Skeletal muscle tissue (tissue), 4 donors: ENCODE measurements around the gene KCNIP4. TPM values are rescaled to one million over a fixed set of nuclear protein-coding genes. Genes with fewer than 3 reads are reported as not detected.
"Not testable (repeated sequence)": the region's sequence is repeated elsewhere in the genome, so short reads cannot be mapped to it uniquely, and the experiment has no call there.

Experiments used
- H3K27ac ChIP-seq: one replicate; pipeline ENCODE4 v1.7.0; 2013; ENCODE audit warnings: mild to moderate bottlenecking, low read depth, low read length, inconsistent platforms
- H3K27me3 ChIP-seq, 3 donors: one replicate each; pipeline ENCODE4 v1.7.0; 2013; ENCODE audit warnings: low read length in 3 of 3; ENCODE audit not compliant: control insufficient read depth in 3 of 3, insufficient read depth in 3 of 3
- H3K36me3 ChIP-seq, 3 donors: one replicate each; pipeline ENCODE4 v1.7.0; 2013; ENCODE audit warnings: low read length in 3 of 3; ENCODE audit not compliant: control insufficient read depth in 3 of 3, insufficient read depth in 3 of 3
- H3K4me1 ChIP-seq, 3 donors: one replicate each; pipeline ENCODE4 v1.7.0; 2013; ENCODE audit warnings: low read length in 3 of 3, mild to moderate bottlenecking in 3 of 3; ENCODE audit not compliant: control insufficient read depth in 3 of 3, insufficient read depth in 3 of 3
- H3K4me3 ChIP-seq, 3 donors: one replicate each; pipeline ENCODE4 v1.7.0; 2013; ENCODE audit warnings: low read length in 3 of 3
- H3K9ac ChIP-seq, 3 donors: one replicate each; pipeline ENCODE4 v1.7.0; 2013; ENCODE audit warnings: low read length in 3 of 3, mild to moderate bottlenecking in 3 of 3, moderate library complexity in 2 of 3, low read depth in 1 of 3
- H3K9me3 ChIP-seq, 3 donors: one replicate each; pipeline ENCODE4 v1.7.0; 2013; ENCODE audit warnings: low read length in 3 of 3; ENCODE audit not compliant: control insufficient read depth in 3 of 3
- total RNA-seq: library from RNA; depleted of rRNA; stranded (reverse); fragments of >200 nt; gene quantifications from one replicate; pipeline ENCODE4 v1.2.3, GENCODE V29; 2014
- donor health status: Osteomylitis.

Gene KCNIP4
- total RNA-seq, 1 donor from 2014 or later: 0.52 TPM

GRCh38 chr4:20787940-20788665 is 1160.5 kb downstream of the KCNIP4 start:
- Histone ChIP-seq H3K27ac (no peak overlapping the region), H3K9me3 (no peaks in the 10 kb centered on the region), H3K36me3 (no peaks in the 10 kb centered on the region)

GRCh38 chr4:20783134-20783533 is 1165.4 kb downstream of the KCNIP4 start:
- H3K4me3 ChIP-seq, H3K4me1 ChIP-seq: not testable (repeated sequence)

More at GRCh38 chr4:20787940-20788665, 1160.5 kb downstream of the KCNIP4 start:
- Histone ChIP-seq H3K9ac (no peak overlapping the region), H3K4me3 (no peak overlapping the region), H3K4me1 (no peaks in the 10 kb centered on the region), H3K27me3 (no peaks in the 10 kb centered on the region)

GRCh38 chr4:20778896-20779295 is 1169.7 kb downstream of the KCNIP4 start:
- no peaks in the 10 kb centered on the region for H3K4me1 ChIP-seq
- H3K36me3 ChIP-seq: no peaks in the 10 kb centered on the region
- H3K9ac ChIP-seq: no peak overlapping the region

More at GRCh38 chr4:20783134-20783533, 1165.4 kb downstream of the KCNIP4 start:
- H3K36me3 ChIP-seq, H3K9ac ChIP-seq, H3K27me3 ChIP-seq, H3K27ac ChIP-seq, H3K9me3 ChIP-seq: not testable (repeated sequence)

GRCh38 chr4:20773144-20773997 is 1175.2 kb downstream of the KCNIP4 start:
- Histone ChIP-seq H3K9me3 (no peaks in the 10 kb centered on the region), H3K36me3 (no peaks in the 10 kb centered on the region), H3K27me3 (no peaks in the 10 kb centered on the region), H3K4me1 (no peaks in the 10 kb centered on the region), H3K4me3 (no peak overlapping the region), H3K27ac (no peak overlapping the region), H3K9ac (no peak overlapping the region)

More at GRCh38 chr4:20778896-20779295, 1169.7 kb downstream of the KCNIP4 start:
- no peak overlapping the region for H3K4me3 ChIP-seq
- peaks cover 0 to 8% (median 2%) of the 10 kb centered on the region in 3 donors for H3K9me3 ChIP-seq
- H3K27me3 ChIP-seq: no peaks in the 10 kb centered on the region
- H3K27ac ChIP-seq: no peak overlapping the region

- H3K27ac ChIP-seq: no peak overlapping the region
- H3K9me3 ChIP-seq: no peaks in the 10 kb centered on the region
- H3K4me1 ChIP-seq: no peaks in the 10 kb centered on the region
- no peak overlapping the region for H3K4me3 ChIP-seq
- H3K27me3 ChIP-seq: no peaks in the 10 kb centered on the region
- H3K36me3 ChIP-seq: no peaks in the 10 kb centered on the region
- no peak overlapping the region for H3K9ac ChIP-seq
Observed at GRCh38 chr4:20764366-20764992, 1184.1 kb downstream of the KCNIP4 start.

GRCh38 chr4:20761826-20762225 is 1186.7 kb downstream of the KCNIP4 start:
- Histone ChIP-seq H3K4me1 (no peaks in the 10 kb centered on the region), H3K36me3 (no peaks in the 10 kb centered on the region), H3K27me3 (no peaks in the 10 kb centered on the region), H3K9me3 (no peaks in the 10 kb centered on the region), H3K4me3 (no peak overlapping the region), H3K27ac (no peak overlapping the region), H3K9ac (no peak overlapping the region)

- no peaks in the 10 kb centered on the region for H3K27me3 ChIP-seq
Observed at GRCh38 chr4:20761382-20761781, 1187.2 kb downstream of the KCNIP4 start.

GRCh38 chr4:20760053-20760452 is 1188.5 kb downstream of the KCNIP4 start:
- no peaks in the 10 kb centered on the region for H3K4me1 ChIP-seq
- H3K9me3 ChIP-seq: no peaks in the 10 kb centered on the region
- no peak overlapping the region for H3K4me3 ChIP-seq
- no peak overlapping the region for H3K9ac ChIP-seq
- H3K36me3 ChIP-seq: no peaks in the 10 kb centered on the region
- no peak overlapping the region for H3K27ac ChIP-seq
- H3K27me3 ChIP-seq: no peaks in the 10 kb centered on the region

More at GRCh38 chr4:20761382-20761781, 1187.2 kb downstream of the KCNIP4 start:
- Histone ChIP-seq H3K4me3 (no peak overlapping the region), H3K36me3 (no peaks in the 10 kb centered on the region), H3K9ac (no peak overlapping the region), H3K4me1 (no peaks in the 10 kb centered on the region), H3K9me3 (no peaks in the 10 kb centered on the region), H3K27ac (no peak overlapping the region)

GRCh38 chr4:20754036-20754435 is 1194.5 kb downstream of the KCNIP4 start:
- H3K4me3 ChIP-seq: no peak overlapping the region
- no peak overlapping the region for H3K9ac ChIP-seq
- no peaks in the 10 kb centered on the region for H3K36me3 ChIP-seq
- H3K4me1 ChIP-seq: no peaks in the 10 kb centered on the region
- no peak overlapping the region for H3K27ac ChIP-seq
- no peaks in the 10 kb centered on the region for H3K9me3 ChIP-seq
- no peaks in the 10 kb centered on the region for H3K27me3 ChIP-seq

- Histone ChIP-seq H3K36me3 (no peaks in the 10 kb centered on the region), H3K27ac (no peak overlapping the region), H3K9me3 (no peaks in the 10 kb centered on the region), H3K27me3 (no peaks in the 10 kb centered on the region), H3K9ac (no peak overlapping the region), H3K4me1 (no peaks in the 10 kb centered on the region), H3K4me3 (no peak overlapping the region)
Observed at GRCh38 chr4:20752641-20753040, 1195.9 kb downstream of the KCNIP4 start.
